Measurements from ENCODE around the gene SLC12A3. TPM values are rescaled to one million over a fixed set of nuclear protein-coding genes. Genes with fewer than 3 reads are reported as not detected.

Gene SLC12A3
- total and polyA plus RNA-seq, 2 of the 4 experiments (the other 2 are of a cell fraction): not detected

GRCh38 chr16:56915336-56916119, 50.5 kb downstream of the SLC12A3 start:
- Histone ChIP-seq H3K4me2 (ENCODE audit: low read depth, low read length) (no peak overlapping the region), H4K91ac (ENCODE audit: insufficient read depth, low read depth, low read length) (no peak overlapping the region), H2BK15ac (ENCODE audit: low read depth, low read length) (no peak overlapping the region), H2BK20ac (ENCODE audit: low read depth, low read length) (no peak overlapping the region), H4K5ac (ENCODE audit: low read depth, low read length) (no peak overlapping the region), H3K18ac (ENCODE audit: low read depth, low read length) (0 out of 2 replicates have a peak overlapping the region, but pooled peaks have one; percentile 43), H3K79me1 (ENCODE audit: low read depth in 1 of 2, low read length in 2 of 2) (0 out of 4 replicates have a peak, but pooled peaks cover 0 to 3% of the 10 kb centered on the region in 2 experiments), H3K36me3 (ENCODE audit: control insufficient read depth, insufficient read depth, low read length) (no peaks in the 10 kb centered on the region), H3K14ac (replicated peaks; ENCODE audit: low read depth, low read length) (no peak overlapping the region), H3K56ac (ENCODE audit: extremely low read depth, insufficient read depth, low read length) (no peak overlapping the region), H3K27me3 (ENCODE audit: control insufficient read depth, insufficient read depth, low read length) (peaks cover 19% of the 10 kb centered on the region), H2BK5ac (ENCODE audit: low read depth, low read length, poor library complexity, severe bottlenecking) (no peak overlapping the region), H2AK5ac (ENCODE audit: low read depth, low read length) (no peak overlapping the region), H3K4me3 (ENCODE audit: insufficient read depth, low read depth, low read length) (no peak overlapping the region), H3K23ac (ENCODE audit: low read depth, low read length) (no peak overlapping the region), H4K20me1 (ENCODE audit: insufficient read depth, low read length) (no peaks in the 10 kb centered on the region), H3K9me3 (ENCODE audit: control insufficient read depth, insufficient read depth, low read length) (no peaks in the 10 kb centered on the region), H2AFZ (replicated peaks; ENCODE audit: low read length, poor library complexity) (no peak overlapping the region), H3K4ac (ENCODE audit: low read depth, low read length) (no peak overlapping the region), H2AK9ac (replicated peaks; ENCODE audit: low read depth, low read length, poor library complexity) (no peak overlapping the region), H2BK120ac (ENCODE audit: low read depth, low read length) (no peak overlapping the region), H3K9ac (ENCODE audit: low read depth, low read length) (no peak overlapping the region), H3K9me1 (ENCODE audit: insufficient read depth, low read length) (peaks cover 23% of the 10 kb centered on the region), H4K8ac (ENCODE audit: low read depth in 2 of 2, low read length in 2 of 2) (no peak overlapping the region), H3K27ac (ENCODE audit: insufficient read depth, low read length) (no peak overlapping the region), H3K4me1 (ENCODE audit: control insufficient read depth, insufficient read depth, low read length) (peaks cover 23% of the 10 kb centered on the region)
- WGBS, 2 experiments (ENCODE audit: extremely low coverage in 2 of 2, insufficient read length in 1 of 2): 65% methylated on average over 4 of the region's 13 CpGs; no CpG with 5 or more reads in 1 of the 2 experiments
- in situ Hi-C loops (cut with MboI; ENCODE audit: low sequenced_read_pairs): no loop called here
- BruUV-seq (replicated peaks): no TSS peak
- DNase-seq: no peak
- intact Hi-C loops (cut with micrococcal nuclease): no loop called here
- ATAC-seq (ENCODE audit: low read depth): no peak
- ChIA-PET CTCF (no interaction called here), POLR2A (ENCODE audit: unreplicated experiment) (interaction anchor here (1.3 kb wide), 1 partner anchor 16 kb away, joined by 5 read pairs; the partner anchor contains the start of gene HERPUD1)
- dilution Hi-C loops (cut with HindIII; ENCODE audit: low sequenced_read_pairs, unreplicated experiment): no loop called here
- TF ChIP-seq POLR2A (IDR thresholded peaks at IDR 0.05; ENCODE audit: low read depth, low read length): no peak
- no peak for TF ChIP-seq CTCF (conservative IDR thresholded peaks at IDR 0.05; ENCODE audit: low read depth, low read length)
- TF ChIP-seq ELK1 (IDR thresholded peaks at IDR 0.05; ENCODE audit: borderline replicate concordance, low read depth, low read length): no peak
- TF ChIP-seq USF2 (IDR thresholded peaks at IDR 0.05; ENCODE audit: low read depth, low read length): no peak
- no peak for TF ChIP-seq RAD21 (IDR thresholded peaks at IDR 0.05; ENCODE audit: low read length)
- TF ChIP-seq RFX5 (IDR thresholded peaks at IDR 0.05; ENCODE audit: low read depth, low read length): no peak
- no peak for TF ChIP-seq BHLHE40 (IDR thresholded peaks at IDR 0.05; ENCODE audit: low read depth, low read length)
- TF ChIP-seq NFE2L2 (IDR thresholded peaks at IDR 0.05; ENCODE audit: low read depth, low read length): no peak
- TF ChIP-seq CHD1 (IDR thresholded peaks at IDR 0.05; ENCODE audit: low read depth, low read length): no peak
- no peak for TF ChIP-seq SMC3 (IDR thresholded peaks at IDR 0.05; ENCODE audit: low read depth, low read length)
- TF ChIP-seq MAFK (IDR thresholded peaks at IDR 0.05; ENCODE audit: low read depth, low read length): no peak
- no peak for TF ChIP-seq CEBPB (IDR thresholded peaks at IDR 0.05; ENCODE audit: low read depth, low read length)
- no peak for TF ChIP-seq MXI1 (IDR thresholded peaks at IDR 0.05; ENCODE audit: borderline replicate concordance, low read depth, low read length)
- TF ChIP-seq RCOR1 (IDR thresholded peaks at IDR 0.05; ENCODE audit: insufficient replicate concordance, low read length): no peak
- TF ChIP-seq MAZ (IDR thresholded peaks at IDR 0.05; ENCODE audit: borderline replicate concordance, low read depth, low read length): no peak
